Measurements from ENCODE around the gene KIF6. TPM values are rescaled to one million over a fixed set of nuclear protein-coding genes. Genes with fewer than 3 reads are reported as not detected.

Gene KIF6
- total RNA-seq, 1 experiment from 2014 or later = not detected

- Histone ChIP-seq H3K9me3 (ENCODE audit: control insufficient read depth in 1 of 2, insufficient read depth in 1 of 2, low read depth in 1 of 2, low read length in 2 of 2) (no peaks in the 10 kb centered on the region), H3K4me1 (ENCODE audit: control insufficient read depth in 1 of 2, insufficient read depth in 2 of 2, low read length in 2 of 2) (peaks cover 0 to 7% of the 10 kb centered on the region in 2 experiments; a peak in 1 of 4 replicates), H2AFZ (ENCODE audit: low read depth, low read length, poor library complexity, severe bottlenecking) (no peak overlapping the region), H3K4me3 (replicated peaks in 1 of 2; ENCODE audit: low read depth in 1 of 2, low read length in 2 of 2) (no peak overlapping the region), H3K9ac (ENCODE audit: low read length) (no peak overlapping the region), H3K27ac (ENCODE audit: low read depth, low read length) (no peak overlapping the region), H3K79me2 (ENCODE audit: insufficient read depth, low read length) (no peaks in the 10 kb centered on the region), H4K20me1 (ENCODE audit: insufficient read depth) (no peaks in the 10 kb centered on the region), H3K27me3 (ENCODE audit: insufficient read depth, low read length) (no peaks in the 10 kb centered on the region), H3K9me2 (ENCODE audit: insufficient read depth) (no peaks in the 10 kb centered on the region), H3K4me2 (ENCODE audit: low read length) (no peak overlapping the region), H3K36me3 (ENCODE audit: control insufficient read depth in 1 of 2, insufficient read depth in 2 of 2, low read length in 2 of 2) (no peaks in the 10 kb centered on the region)
- intact Hi-C loops (cut with micrococcal nuclease) = no loop called here
- BruUV-seq (replicated peaks) = no TSS peak
- ATAC-seq (no peak), DNase-seq (ENCODE audit: low read depth, low spot score) (no peak)
- RAD21 ChIA-PET (ENCODE audit: low non-redundant PET in 1 of 2, low total read pairs in 2 of 2, uncharacterized antibody in 2 of 2, unreplicated experiment in 2 of 2) = no interaction called here
- CTCF ChIA-PET = no interaction called here
- TF ChIP-seq TCF7L2 (IDR thresholded peaks at IDR 0.05; ENCODE audit: borderline replicate concordance, extremely low read depth, insufficient read depth, insufficient read length) (no peak), SIN3A (IDR thresholded peaks at IDR 0.05; ENCODE audit: low read depth) (no peak), FOSL1 (IDR thresholded peaks at IDR 0.05; ENCODE audit: low read depth) (no peak), ELF1 (IDR thresholded peaks at IDR 0.05; ENCODE audit: borderline replicate concordance, low read depth) (no peak), ZFX (IDR thresholded peaks at IDR 0.05) (no peak), SP1 (IDR thresholded peaks at IDR 0.05; ENCODE audit: low read depth) (no peak), ZNF274 (IDR thresholded peaks at IDR 0.05; ENCODE audit: low read depth, low read length) (no peak), CTCF (IDR thresholded peaks at IDR 0.05 in 2 of 3, conservative IDR thresholded peaks at IDR 0.05 in 1 of 3; ENCODE audit: borderline replicate concordance in 1 of 3, insufficient read depth in 1 of 3, low read depth in 2 of 3, low read length in 2 of 3) (no peak), EZH2phosphoT487 (IDR thresholded peaks at IDR 0.05; ENCODE audit: borderline replicate concordance) (no peak), POLR2A (IDR thresholded peaks at IDR 0.05; ENCODE audit: borderline replicate concordance, extremely low read depth, insufficient read depth, insufficient read length) (no peak), CBX3 (IDR thresholded peaks at IDR 0.05; ENCODE audit: low read depth) (no peak), ATF3 (IDR thresholded peaks at IDR 0.05) (no peak), MAX (IDR thresholded peaks at IDR 0.05) (no peak), SRF (IDR thresholded peaks at IDR 0.05; ENCODE audit: low read depth) (no peak), YY1 (IDR thresholded peaks at IDR 0.05; ENCODE audit: extremely low read depth, insufficient replicate concordance, low read depth, low read length) (no peak), CEBPB (IDR thresholded peaks at IDR 0.05; ENCODE audit: low read depth) (no peak), RAD21 (IDR thresholded peaks at IDR 0.05; ENCODE audit: low read depth) (no peak), POLR2AphosphoS5 (IDR thresholded peaks at IDR 0.05; ENCODE audit: low read depth, low read length) (no peak)
- TF ChIP-seq, protein P1, sequence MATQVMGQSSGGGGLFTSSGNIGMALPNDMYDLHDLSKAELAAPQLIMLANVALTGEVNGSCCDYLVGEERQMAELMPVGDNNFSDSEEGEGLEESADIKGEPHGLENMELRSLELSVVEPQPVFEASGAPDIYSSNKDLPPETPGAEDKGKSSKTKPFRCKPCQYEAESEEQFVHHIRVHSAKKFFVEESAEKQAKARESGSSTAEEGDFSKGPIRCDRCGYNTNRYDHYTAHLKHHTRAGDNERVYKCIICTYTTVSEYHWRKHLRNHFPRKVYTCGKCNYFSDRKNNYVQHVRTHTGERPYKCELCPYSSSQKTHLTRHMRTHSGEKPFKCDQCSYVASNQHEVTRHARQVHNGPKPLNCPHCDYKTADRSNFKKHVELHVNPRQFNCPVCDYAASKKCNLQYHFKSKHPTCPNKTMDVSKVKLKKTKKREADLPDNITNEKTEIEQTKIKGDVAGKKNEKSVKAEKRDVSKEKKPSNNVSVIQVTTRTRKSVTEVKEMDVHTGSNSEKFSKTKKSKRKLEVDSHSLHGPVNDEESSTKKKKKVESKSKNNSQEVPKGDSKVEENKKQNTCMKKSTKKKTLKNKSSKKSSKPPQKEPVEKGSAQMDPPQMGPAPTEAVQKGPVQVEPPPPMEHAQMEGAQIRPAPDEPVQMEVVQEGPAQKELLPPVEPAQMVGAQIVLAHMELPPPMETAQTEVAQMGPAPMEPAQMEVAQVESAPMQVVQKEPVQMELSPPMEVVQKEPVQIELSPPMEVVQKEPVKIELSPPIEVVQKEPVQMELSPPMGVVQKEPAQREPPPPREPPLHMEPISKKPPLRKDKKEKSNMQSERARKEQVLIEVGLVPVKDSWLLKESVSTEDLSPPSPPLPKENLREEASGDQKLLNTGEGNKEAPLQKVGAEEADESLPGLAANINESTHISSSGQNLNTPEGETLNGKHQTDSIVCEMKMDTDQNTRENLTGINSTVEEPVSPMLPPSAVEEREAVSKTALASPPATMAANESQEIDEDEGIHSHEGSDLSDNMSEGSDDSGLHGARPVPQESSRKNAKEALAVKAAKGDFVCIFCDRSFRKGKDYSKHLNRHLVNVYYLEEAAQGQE (IDR thresholded peaks at IDR 0.05; ENCODE audit: low read depth) = no peak
- POLR2A ChIA-PET = no interaction called here
Observed at GRCh38 chr6:39415482-39415881, 309.7 kb downstream of the KIF6 start.
